Left hindlimb (tissue), 1 donor: ENCODE data around the gene PTPN9.
"Not testable (repeated sequence)": the region's sequence is repeated elsewhere in the genome, so short reads cannot be mapped to it uniquely, and the experiment has no call there.

Experiments used
- DNase-seq: peaks from one replicate; pipeline ENCODE4 v3.0.0-alpha.2; 2018

The PTPN9 gene

GRCh38 chr15:75578173-75578947 is 755 bp downstream of the PTPN9 start:
- DNase-seq = peak; percentile 42

- DNase-seq = no peak
These were observed 1.5 kb downstream of the PTPN9 start for GRCh38 chr15:75577401-75578172.

- DNase-seq = no peak
These were observed 5.3 kb downstream of the PTPN9 start for GRCh38 chr15:75573648-75574384.

- no peak for DNase-seq
These were observed 8.8 kb downstream of the PTPN9 start for GRCh38 chr15:75570126-75570845.

- no peak for DNase-seq
These were observed 13.8 kb downstream of the PTPN9 start for GRCh38 chr15:75565062-75565970.

GRCh38 chr15:75561888-75562287 is 17.2 kb downstream of the PTPN9 start:
- no peak for DNase-seq

- not testable (repeated sequence) for DNase-seq
These were observed 19.8 kb downstream of the PTPN9 start for GRCh38 chr15:75559360-75559759.

GRCh38 chr15:75558955-75559354 is 20.2 kb downstream of the PTPN9 start:
- not testable (repeated sequence) for DNase-seq

GRCh38 chr15:75554717-75555116 is 24.4 kb downstream of the PTPN9 start:
- DNase-seq = no peak

GRCh38 chr15:75553659-75554058 is 25.5 kb downstream of the PTPN9 start:
- no peak for DNase-seq

- no peak for DNase-seq
These were observed 28.0 kb downstream of the PTPN9 start for GRCh38 chr15:75551091-75551490.

GRCh38 chr15:75545064-75545463 is 34.1 kb downstream of the PTPN9 start:
- DNase-seq = no peak

- DNase-seq = no peak
These were observed 34.8 kb downstream of the PTPN9 start for GRCh38 chr15:75544359-75544758.

- not testable (repeated sequence) for DNase-seq
These were observed 36.1 kb downstream of the PTPN9 start for GRCh38 chr15:75542949-75543545.

- no peak for DNase-seq
These were observed 36.7 kb downstream of the PTPN9 start for GRCh38 chr15:75542386-75542797.

GRCh38 chr15:75538376-75538775 is 40.7 kb downstream of the PTPN9 start:
- no peak for DNase-seq

GRCh38 chr15:75533945-75534344 is 45.2 kb downstream of the PTPN9 start:
- no peak for DNase-seq

GRCh38 chr15:75532413-75533250 is 46.5 kb downstream of the PTPN9 start:
- DNase-seq = peak; percentile 35

- DNase-seq = peak; percentile 40
These were observed 48.1 kb downstream of the PTPN9 start for GRCh38 chr15:75531041-75531450.

- no peak for DNase-seq
These were observed 48.9 kb downstream of the PTPN9 start for GRCh38 chr15:75530169-75530568.
